HEK293T (cell line): ENCODE measurements around the gene LGR5.

Experiments used
- ARNT ChIP-seq: fragments of 450-650 bp; IDR thresholded peaks from 2 replicates; pipeline ENCODE4 v1.6.1; 2017; ENCODE audit warnings: mild to moderate bottlenecking
- BHLHE40 ChIP-seq: fragments of 450-650 bp; IDR thresholded peaks from 2 replicates; pipeline ENCODE4 v1.6.1; 2016; ENCODE audit warnings: mild to moderate bottlenecking, moderate library complexity, borderline replicate concordance
- CTBP1 ChIP-seq: fragments of 450-650 bp; IDR thresholded peaks from 2 replicates; pipeline ENCODE4 v1.6.1; 2016; ENCODE audit warnings: borderline replicate concordance
- ELF4 ChIP-seq: fragments of 450-650 bp; IDR thresholded peaks from 2 replicates; pipeline ENCODE4 v1.6.1; 2017; ENCODE audit warnings: antibody characterized with exemption
- FOXK2 ChIP-seq: fragments of 450-650 bp; IDR thresholded peaks from 2 replicates; pipeline ENCODE4 v1.6.1; 2016; ENCODE audit warnings: mild to moderate bottlenecking
- FOXM1 ChIP-seq: fragments of 450-650 bp; IDR thresholded peaks from 2 replicates; pipeline ENCODE4 v1.6.1; 2017; ENCODE audit warnings: mild to moderate bottlenecking, borderline replicate concordance
- HDGF ChIP-seq: fragments of 450-650 bp; IDR thresholded peaks from 2 replicates; pipeline ENCODE4 v1.6.1; 2017; ENCODE audit warnings: antibody characterized with exemption, borderline replicate concordance
- LEF1 ChIP-seq: fragments of 450-650 bp; IDR thresholded peaks from 2 replicates; pipeline ENCODE4 v1.6.1; 2017; ENCODE audit warnings: mild to moderate bottlenecking, borderline replicate concordance
- PKNOX1 ChIP-seq: fragments of 450-650 bp; IDR thresholded peaks from 2 replicates; pipeline ENCODE4 v1.6.1; 2016
- SP1 ChIP-seq: fragments of 450-650 bp; IDR thresholded peaks from 2 replicates; pipeline ENCODE4 v1.6.1; 2017
- SUZ12 ChIP-seq: fragments of 450-650 bp; IDR thresholded peaks from 2 replicates; pipeline ENCODE4 v1.6.1; 2016; ENCODE audit warnings: mild to moderate bottlenecking
- TARDBP ChIP-seq: fragments of 450-650 bp; IDR thresholded peaks from 2 replicates; pipeline ENCODE4 v1.6.1; 2016

GRCh38 chr12:71439362-71439612 is 311 bp upstream of the LGR5 start:
- TF ChIP-seq HDGF, result no peak
- no peak for TF ChIP-seq ARNT
- TF ChIP-seq TARDBP, result no peak
- TF ChIP-seq SP1, result no peak
- TF ChIP-seq SUZ12, result no peak
- no peak for TF ChIP-seq FOXM1
- no peak for TF ChIP-seq BHLHE40
- TF ChIP-seq PKNOX1, result no peak
- TF ChIP-seq LEF1, result no peak
- no peak for TF ChIP-seq ELF4
- TF ChIP-seq CTBP1, result no peak
- no peak for TF ChIP-seq FOXK2
